Lung (tissue), 12 donors: ENCODE results near the gene DENND1B. TPM values are rescaled to one million over a fixed set of nuclear protein-coding genes. Genes with fewer than 3 reads are reported as not detected.

Source experiments
- ATAC-seq: fragments of 200-7000 bp; cut with Tn5 transposase; one replicate; pipeline ENCODE4 v1.9.1; 2020; ENCODE audit warnings: moderate number of reproducible peaks; ENCODE audit not compliant: insufficient read depth, low FRiP score
- DNase-seq, 3 donors: peaks; one replicate each; pipeline ENCODE4 v3.0.0-alpha.2; 2013 to 2017
- H3K27ac ChIP-seq, 2 donors: one replicate each; pipeline ENCODE4 v1.5.1; 2013; ENCODE audit warnings: mild to moderate bottlenecking in 2 of 2, moderate library complexity in 2 of 2, control low read depth in 1 of 2, inconsistent platforms in 1 of 2, low read depth in 1 of 2, low read length in 1 of 2
- H3K27me3 ChIP-seq, 3 donors: one replicate each; pipeline ENCODE4 v1.5.1; 2013; ENCODE audit warnings: low read length in 2 of 3; ENCODE audit not compliant: control insufficient read depth in 3 of 3, insufficient read depth in 3 of 3
- H3K36me3 ChIP-seq, 4 donors: one replicate each; pipeline ENCODE4 v1.5.1; 2013; ENCODE audit warnings: low read length in 4 of 4, mild to moderate bottlenecking in 1 of 4, moderate library complexity in 1 of 4; ENCODE audit not compliant: control insufficient read depth in 4 of 4, insufficient read depth in 4 of 4
- H3K4me1 ChIP-seq, 5 donors: one replicate each; pipeline ENCODE4 v1.5.1; 2013; ENCODE audit warnings: low read length in 5 of 5, mild to moderate bottlenecking in 2 of 5, moderate library complexity in 1 of 5; ENCODE audit not compliant: control insufficient read depth in 5 of 5, insufficient read depth in 5 of 5
- H3K4me3 ChIP-seq: one replicate; pipeline ENCODE4 v1.5.1; 2013; ENCODE audit warnings: mild to moderate bottlenecking, control low read depth, moderate library complexity
- H3K9ac ChIP-seq, 2 donors: one replicate each; pipeline ENCODE4 v1.5.1; 2013; ENCODE audit warnings: low read length in 2 of 2, control low read depth in 1 of 2; ENCODE audit not compliant: insufficient read depth in 1 of 2
- H3K9me3 ChIP-seq, 4 donors: one replicate each; pipeline ENCODE4 v1.5.1; 2013; ENCODE audit warnings: low read length in 3 of 4, mild to moderate bottlenecking in 1 of 4, moderate library complexity in 1 of 4; ENCODE audit not compliant: control insufficient read depth in 4 of 4, insufficient read depth in 3 of 4
- WGBS, 2 donors: extraction: QIAGEN DNeasy Blood & Tissue Kit; methylation state at CpG; one replicate each; pipeline ENCODE4 v1.1.7; 2013; 5-methylcytosine and 5-hydroxymethylcytosine counted together
- polyA plus RNA-seq, 2 donors: library from polyadenylated mRNA; stranded (reverse); fragments of 200-250 nt; gene quantifications; one replicate each; pipeline ENCODE4 v1.2.1, GENCODE V29; 2013
- total RNA-seq, 2 donors: library from RNA; depleted of rRNA in 1 of 2; stranded (reverse); fragments of >200 nt in 1 of 2; gene quantifications; one replicate each; pipeline ENCODE4 v1.2.1, GENCODE V29; 2014 to 2021
- TF ChIP-seq, protein P1 (sequence below): IDR thresholded peaks from 2 replicates; pipeline ENCODE4 v1.5.1; 2012; ENCODE audit warnings: mild to moderate bottlenecking; ENCODE audit errors: control extremely low read depth, extremely low read depth
- donor health status: control.
- donor health status: control.
- donor health status: Bipolar disorder and iron deficiency.
- donor health status: healthy.
- donor health status: DM: yes; HTN: yes; CAD: no.

Gene DENND1B
- total and polyA plus RNA-seq, 4 donors: 2.7 to 41.0 (median 10.1) TPM

- Histone ChIP-seq H3K4me3 (no peak overlapping the region), H3K9me3 (no peaks in the 10 kb centered on the region), H3K27me3 (no peaks in the 10 kb centered on the region), H3K27ac (no peak overlapping the region), H3K36me3 (no peaks in the 10 kb centered on the region), H3K9ac (peak overlapping the region; percentile 86 to 89), H3K4me1 (peaks cover 0 to 22% (median 7%) of the 10 kb centered on the region in 5 donors)
- no peak for ATAC-seq
- TF ChIP-seq, protein P1, sequence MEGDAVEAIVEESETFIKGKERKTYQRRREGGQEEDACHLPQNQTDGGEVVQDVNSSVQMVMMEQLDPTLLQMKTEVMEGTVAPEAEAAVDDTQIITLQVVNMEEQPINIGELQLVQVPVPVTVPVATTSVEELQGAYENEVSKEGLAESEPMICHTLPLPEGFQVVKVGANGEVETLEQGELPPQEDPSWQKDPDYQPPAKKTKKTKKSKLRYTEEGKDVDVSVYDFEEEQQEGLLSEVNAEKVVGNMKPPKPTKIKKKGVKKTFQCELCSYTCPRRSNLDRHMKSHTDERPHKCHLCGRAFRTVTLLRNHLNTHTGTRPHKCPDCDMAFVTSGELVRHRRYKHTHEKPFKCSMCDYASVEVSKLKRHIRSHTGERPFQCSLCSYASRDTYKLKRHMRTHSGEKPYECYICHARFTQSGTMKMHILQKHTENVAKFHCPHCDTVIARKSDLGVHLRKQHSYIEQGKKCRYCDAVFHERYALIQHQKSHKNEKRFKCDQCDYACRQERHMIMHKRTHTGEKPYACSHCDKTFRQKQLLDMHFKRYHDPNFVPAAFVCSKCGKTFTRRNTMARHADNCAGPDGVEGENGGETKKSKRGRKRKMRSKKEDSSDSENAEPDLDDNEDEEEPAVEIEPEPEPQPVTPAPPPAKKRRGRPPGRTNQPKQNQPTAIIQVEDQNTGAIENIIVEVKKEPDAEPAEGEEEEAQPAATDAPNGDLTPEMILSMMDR: no peak
- peak in 2 of 3 donors; percentile 24 to 46 for DNase-seq
- 8 to 9% methylated on average over 2 of the region's 2 CpGs for WGBS, 2 donors
Observed at GRCh38 chr1:197773856-197774255, 1.4 kb downstream of the DENND1B start.

DNA sequence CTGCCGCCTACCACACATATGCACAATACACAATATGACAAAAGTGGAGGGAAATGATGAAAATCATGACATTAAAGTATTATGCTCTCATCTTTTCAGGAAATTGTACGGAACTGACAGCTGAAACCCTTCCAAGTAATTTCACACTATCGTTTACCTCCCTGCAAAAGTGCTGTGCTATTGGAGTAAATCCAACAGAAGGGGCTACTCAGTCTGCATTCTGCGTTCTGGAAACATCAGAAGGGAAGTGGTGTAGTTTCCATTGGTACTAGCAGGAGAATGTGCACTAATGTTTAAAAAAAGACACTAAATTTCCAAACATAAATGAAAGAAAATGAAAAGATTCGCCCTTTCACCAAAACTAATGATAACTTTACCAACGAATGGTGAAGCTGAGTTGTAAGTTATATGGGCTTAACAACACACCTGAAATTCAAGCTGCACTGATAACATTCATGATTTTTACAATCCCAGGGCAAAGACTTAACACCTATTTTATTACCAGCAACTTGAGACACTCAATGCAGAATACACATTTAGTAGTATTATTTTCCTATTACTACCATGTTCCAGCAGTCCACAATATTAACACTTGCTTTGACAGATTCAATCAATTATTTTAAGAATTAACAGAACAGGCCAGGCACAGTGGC is 3.2 kb downstream of the DENND1B start:
- Histone ChIP-seq H3K27ac (no peak overlapping the region), H3K9ac (no peak overlapping the region), H3K4me3 (no peak overlapping the region), H3K9me3 (no peaks in the 10 kb centered on the region), H3K4me1 (peaks cover 0 to 22% (median 10%) of the 10 kb centered on the region in 5 donors), H3K36me3 (no peaks in the 10 kb centered on the region), H3K27me3 (no peaks in the 10 kb centered on the region)
- ATAC-seq (no peak), DNase-seq (no peak)
- TF ChIP-seq, protein P1: no peak
- WGBS, 2 donors: 53 to 77% methylated on average over 6 of the region's 6 CpGs

GRCh38 chr1:197771386-197771785 is 3.9 kb downstream of the DENND1B start:
- Histone ChIP-seq H3K27me3 (no peaks in the 10 kb centered on the region), H3K4me3 (no peak overlapping the region), H3K9me3 (no peaks in the 10 kb centered on the region), H3K4me1 (peaks cover 0 to 22% (median 10%) of the 10 kb centered on the region in 5 donors), H3K36me3 (no peaks in the 10 kb centered on the region), H3K27ac (no peak overlapping the region), H3K9ac (no peak overlapping the region)
- TF ChIP-seq, protein P1: no peak
- 96 to 97% methylated on average over 2 of the region's 2 CpGs for WGBS, 2 donors
- DNase-seq (no peak), ATAC-seq (no peak)

GRCh38 chr1:197770243-197770642 is 5.0 kb downstream of the DENND1B start:
- DNase-seq (no peak), ATAC-seq (no peak)
- H3K9ac ChIP-seq: no peak overlapping the region
- no peak overlapping the region for H3K27ac ChIP-seq
- no peaks in the 10 kb centered on the region for H3K36me3 ChIP-seq
- H3K4me1 ChIP-seq: peaks cover 0 to 22% (median 5%) of the 10 kb centered on the region in 5 donors
- TF ChIP-seq, protein P1: no peak
- H3K27me3 ChIP-seq: no peaks in the 10 kb centered on the region
- H3K4me3 ChIP-seq: no peak overlapping the region
- no peaks in the 10 kb centered on the region for H3K9me3 ChIP-seq
